ENCODE results near the gene CACNA1C. TPM values are rescaled to one million over a fixed set of nuclear protein-coding genes. Genes with fewer than 3 reads are reported as not detected.

CACNA1C gene
- total RNA-seq, 1 donor from 2014 or later: 7.3 TPM

GRCh38 chr12:2108166-2108565 lies 55.4 kb downstream of the CACNA1C start:
- Histone ChIP-seq H3K4me1 (ENCODE audit: control insufficient read depth in 3 of 3, insufficient read depth in 3 of 3, low read length in 3 of 3) (peaks cover 2 to 8% (median 4%) of the 10 kb centered on the region in 3 donors), H3K36me3 (ENCODE audit: control insufficient read depth in 3 of 3, insufficient read depth in 3 of 3, low read length in 3 of 3) (no peaks in the 10 kb centered on the region), H3K27ac (ENCODE audit: low read depth, low read length) (no peak overlapping the region), H3K27me3 (ENCODE audit: control insufficient read depth in 3 of 3, insufficient read depth in 3 of 3, low read length in 3 of 3) (peaks cover 0 to 3% (median 0%) of the 10 kb centered on the region in 3 donors), H3K9me3 (ENCODE audit: control insufficient read depth in 3 of 3, low read length in 3 of 3) (no peaks in the 10 kb centered on the region), H3K9ac (ENCODE audit: low read depth in 1 of 3, low read length in 3 of 3) (no peak overlapping the region), H3K4me3 (ENCODE audit: low read length in 3 of 3) (no peak overlapping the region)

DNA sequence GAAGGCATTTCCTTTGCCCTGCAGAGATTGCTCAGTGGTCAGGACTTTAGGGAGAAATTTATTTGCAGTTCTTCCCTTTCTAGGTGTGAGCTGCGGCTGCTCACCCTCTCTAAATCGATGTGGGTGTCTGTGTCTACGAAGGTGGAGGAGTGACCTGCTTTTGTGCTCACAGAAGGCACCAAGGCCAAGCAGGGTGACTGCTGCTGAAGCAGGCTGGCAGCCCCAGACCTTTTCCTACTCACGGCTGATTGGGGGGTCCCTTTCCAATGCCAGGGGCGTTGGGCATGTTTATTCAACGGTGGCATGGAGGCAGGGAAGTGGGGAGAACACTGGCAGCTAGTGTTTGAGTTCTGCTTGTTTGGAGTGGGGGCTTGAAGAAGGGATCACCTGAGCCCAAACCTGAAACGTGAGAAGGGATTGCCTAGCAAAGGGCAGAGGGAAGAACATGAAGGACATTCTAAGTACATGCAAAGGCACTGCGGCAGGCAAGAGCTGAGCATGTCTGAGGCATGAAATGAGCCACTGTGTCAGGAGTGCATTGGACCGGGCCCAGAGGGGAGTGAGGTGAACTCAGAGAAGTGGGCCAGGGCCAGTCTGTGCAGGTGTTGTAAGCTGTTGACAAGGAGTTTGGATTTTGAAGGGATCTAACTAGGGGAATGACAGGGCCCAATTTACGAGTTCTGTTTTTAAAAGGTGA lies 56.3 kb downstream of the CACNA1C start:
- no peak overlapping the region for H3K4me3 ChIP-seq (ENCODE audit: low read length in 3 of 3)
- H3K9me3 ChIP-seq (ENCODE audit: control insufficient read depth in 3 of 3, low read length in 3 of 3): no peaks in the 10 kb centered on the region
- peaks cover 5 to 10% (median 8%) of the 10 kb centered on the region in 3 donors for H3K4me1 ChIP-seq (ENCODE audit: control insufficient read depth in 3 of 3, insufficient read depth in 3 of 3, low read length in 3 of 3)
- H3K9ac ChIP-seq (ENCODE audit: low read depth in 1 of 3, low read length in 3 of 3): no peak overlapping the region
- no peak overlapping the region for H3K27ac ChIP-seq (ENCODE audit: low read depth, low read length)
- no peaks in the 10 kb centered on the region for H3K36me3 ChIP-seq (ENCODE audit: control insufficient read depth in 3 of 3, insufficient read depth in 3 of 3, low read length in 3 of 3)
- peaks cover 0 to 3% (median 0%) of the 10 kb centered on the region in 3 donors for H3K27me3 ChIP-seq (ENCODE audit: control insufficient read depth in 3 of 3, insufficient read depth in 3 of 3, low read length in 3 of 3)

- H3K9ac ChIP-seq (ENCODE audit: low read depth in 1 of 3, low read length in 3 of 3): no peak overlapping the region
- no peaks in the 10 kb centered on the region for H3K36me3 ChIP-seq (ENCODE audit: control insufficient read depth in 3 of 3, insufficient read depth in 3 of 3, low read length in 3 of 3)
- H3K27ac ChIP-seq (ENCODE audit: low read depth, low read length): no peak overlapping the region
- peaks cover 5 to 10% (median 8%) of the 10 kb centered on the region in 3 donors for H3K4me1 ChIP-seq (ENCODE audit: control insufficient read depth in 3 of 3, insufficient read depth in 3 of 3, low read length in 3 of 3)
- H3K4me3 ChIP-seq (ENCODE audit: low read length in 3 of 3): no peak overlapping the region
- H3K27me3 ChIP-seq (ENCODE audit: control insufficient read depth in 3 of 3, insufficient read depth in 3 of 3, low read length in 3 of 3): peaks cover 0 to 3% (median 0%) of the 10 kb centered on the region in 3 donors
- H3K9me3 ChIP-seq (ENCODE audit: control insufficient read depth in 3 of 3, low read length in 3 of 3): no peaks in the 10 kb centered on the region
Observed at GRCh38 chr12:2110127-2110526, 57.3 kb downstream of the CACNA1C start.

- peaks cover 0 to 3% (median 0%) of the 10 kb centered on the region in 3 donors for H3K27me3 ChIP-seq (ENCODE audit: control insufficient read depth in 3 of 3, insufficient read depth in 3 of 3, low read length in 3 of 3)
- no peaks in the 10 kb centered on the region for H3K36me3 ChIP-seq (ENCODE audit: control insufficient read depth in 3 of 3, insufficient read depth in 3 of 3, low read length in 3 of 3)
- H3K9me3 ChIP-seq (ENCODE audit: control insufficient read depth in 3 of 3, low read length in 3 of 3): no peaks in the 10 kb centered on the region
- H3K4me3 ChIP-seq (ENCODE audit: low read length in 3 of 3): no peak overlapping the region
- no peak overlapping the region for H3K27ac ChIP-seq (ENCODE audit: low read depth, low read length)
- peaks cover 5 to 10% (median 8%) of the 10 kb centered on the region in 3 donors for H3K4me1 ChIP-seq (ENCODE audit: control insufficient read depth in 3 of 3, insufficient read depth in 3 of 3, low read length in 3 of 3)
- no peak overlapping the region for H3K9ac ChIP-seq (ENCODE audit: low read depth in 1 of 3, low read length in 3 of 3)
Observed at GRCh38 chr12:2110849-2111566, 58.2 kb downstream of the CACNA1C start.

DNA sequence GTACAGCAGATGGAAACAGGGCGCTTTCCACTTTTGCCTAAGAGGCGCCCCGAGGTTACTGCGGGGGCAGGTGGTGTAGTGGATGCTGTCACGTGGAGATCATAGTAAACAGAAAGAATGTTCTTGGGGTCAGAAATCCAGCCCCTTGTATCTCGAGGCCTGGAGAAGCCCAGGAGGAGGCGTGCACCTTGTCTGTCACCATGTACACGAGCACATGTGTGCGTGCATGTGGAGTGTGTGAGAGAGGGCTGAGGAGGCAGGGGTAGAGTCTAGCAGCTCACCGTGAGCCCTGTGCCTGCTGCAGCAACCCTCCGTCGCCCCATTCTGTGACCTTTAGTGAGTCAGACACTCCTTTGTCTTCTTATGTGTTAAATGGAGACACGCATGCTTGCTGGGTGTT lies 59.0 kb downstream of the CACNA1C start:
- Histone ChIP-seq H3K9ac (ENCODE audit: low read depth in 1 of 3, low read length in 3 of 3) (no peak overlapping the region), H3K4me3 (ENCODE audit: low read length in 3 of 3) (no peak overlapping the region), H3K36me3 (ENCODE audit: control insufficient read depth in 3 of 3, insufficient read depth in 3 of 3, low read length in 3 of 3) (no peaks in the 10 kb centered on the region), H3K27ac (ENCODE audit: low read depth, low read length) (no peak overlapping the region), H3K9me3 (ENCODE audit: control insufficient read depth in 3 of 3, low read length in 3 of 3) (no peaks in the 10 kb centered on the region), H3K27me3 (ENCODE audit: control insufficient read depth in 3 of 3, insufficient read depth in 3 of 3, low read length in 3 of 3) (peaks cover 0 to 3% (median 0%) of the 10 kb centered on the region in 3 donors), H3K4me1 (ENCODE audit: control insufficient read depth in 3 of 3, insufficient read depth in 3 of 3, low read length in 3 of 3) (peaks cover 5 to 10% (median 8%) of the 10 kb centered on the region in 3 donors)

GRCh38 chr12:2112401-2112800 lies 59.6 kb downstream of the CACNA1C start:
- no peak overlapping the region for H3K4me3 ChIP-seq (ENCODE audit: low read length in 3 of 3)
- peaks cover 0 to 3% (median 0%) of the 10 kb centered on the region in 3 donors for H3K27me3 ChIP-seq (ENCODE audit: control insufficient read depth in 3 of 3, insufficient read depth in 3 of 3, low read length in 3 of 3)
- H3K9me3 ChIP-seq (ENCODE audit: control insufficient read depth in 3 of 3, low read length in 3 of 3): no peaks in the 10 kb centered on the region
- peaks cover 5 to 10% (median 8%) of the 10 kb centered on the region in 3 donors for H3K4me1 ChIP-seq (ENCODE audit: control insufficient read depth in 3 of 3, insufficient read depth in 3 of 3, low read length in 3 of 3)
- no peaks in the 10 kb centered on the region for H3K36me3 ChIP-seq (ENCODE audit: control insufficient read depth in 3 of 3, insufficient read depth in 3 of 3, low read length in 3 of 3)
- no peak overlapping the region for H3K9ac ChIP-seq (ENCODE audit: low read depth in 1 of 3, low read length in 3 of 3)
- H3K27ac ChIP-seq (ENCODE audit: low read depth, low read length): no peak overlapping the region

DNA sequence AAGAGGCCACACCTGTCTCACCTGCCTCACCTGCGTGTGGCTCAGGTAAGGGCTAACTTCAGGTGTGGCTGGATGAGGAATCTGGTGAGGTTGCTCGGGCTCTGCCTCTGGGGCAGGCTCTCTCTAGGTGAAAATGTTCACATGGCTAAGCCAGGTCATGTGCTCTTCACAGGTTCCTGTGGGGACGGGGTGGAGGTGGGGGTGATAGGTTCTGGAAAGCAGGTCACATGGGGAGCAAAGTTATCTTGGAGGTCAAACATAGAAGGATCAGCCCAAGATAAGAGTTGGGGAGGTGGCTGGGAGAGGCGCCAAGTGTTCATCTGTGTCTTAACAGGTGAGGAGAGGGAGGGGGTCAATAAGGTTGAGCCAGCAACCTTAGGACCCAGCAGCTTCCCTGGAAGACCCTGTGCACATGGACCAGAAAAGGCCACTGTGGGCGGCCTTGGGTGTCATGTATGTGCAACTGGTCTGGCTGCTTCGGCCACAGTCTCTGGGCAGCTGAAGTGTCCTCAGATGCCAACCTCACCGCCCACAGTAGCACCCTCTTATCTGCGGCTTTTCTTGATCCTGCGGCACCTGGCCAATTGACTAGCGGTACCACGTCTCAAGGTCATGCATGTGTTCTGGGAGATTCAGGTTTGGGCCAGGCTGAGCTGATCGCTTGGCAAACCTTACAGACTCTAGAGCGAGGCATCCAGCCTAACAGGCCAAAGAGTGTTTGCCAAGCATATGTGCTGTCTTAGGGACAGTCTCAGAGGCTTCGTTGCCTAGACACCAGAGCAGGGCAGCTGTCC lies 60.5 kb downstream of the CACNA1C start:
- H3K27me3 ChIP-seq (ENCODE audit: control insufficient read depth in 3 of 3, insufficient read depth in 3 of 3, low read length in 3 of 3): peaks cover 0 to 8% (median 3%) of the 10 kb centered on the region in 3 donors
- H3K4me1 ChIP-seq (ENCODE audit: control insufficient read depth in 3 of 3, insufficient read depth in 3 of 3, low read length in 3 of 3): peaks cover 5 to 10% (median 8%) of the 10 kb centered on the region in 3 donors
- no peaks in the 10 kb centered on the region for H3K36me3 ChIP-seq (ENCODE audit: control insufficient read depth in 3 of 3, insufficient read depth in 3 of 3, low read length in 3 of 3)
- no peak overlapping the region for H3K27ac ChIP-seq (ENCODE audit: low read depth, low read length)
- H3K9ac ChIP-seq (ENCODE audit: low read depth in 1 of 3, low read length in 3 of 3): peak overlapping the region in 1 of 3 donors; percentile 16
- H3K4me3 ChIP-seq (ENCODE audit: low read length in 3 of 3): no peak overlapping the region
- H3K9me3 ChIP-seq (ENCODE audit: control insufficient read depth in 3 of 3, low read length in 3 of 3): no peaks in the 10 kb centered on the region

GRCh38 chr12:2114071-2114470 lies 61.3 kb downstream of the CACNA1C start:
- Histone ChIP-seq H3K4me3 (ENCODE audit: low read length in 3 of 3) (no peak overlapping the region), H3K27ac (ENCODE audit: low read depth, low read length) (no peak overlapping the region)

DNA sequence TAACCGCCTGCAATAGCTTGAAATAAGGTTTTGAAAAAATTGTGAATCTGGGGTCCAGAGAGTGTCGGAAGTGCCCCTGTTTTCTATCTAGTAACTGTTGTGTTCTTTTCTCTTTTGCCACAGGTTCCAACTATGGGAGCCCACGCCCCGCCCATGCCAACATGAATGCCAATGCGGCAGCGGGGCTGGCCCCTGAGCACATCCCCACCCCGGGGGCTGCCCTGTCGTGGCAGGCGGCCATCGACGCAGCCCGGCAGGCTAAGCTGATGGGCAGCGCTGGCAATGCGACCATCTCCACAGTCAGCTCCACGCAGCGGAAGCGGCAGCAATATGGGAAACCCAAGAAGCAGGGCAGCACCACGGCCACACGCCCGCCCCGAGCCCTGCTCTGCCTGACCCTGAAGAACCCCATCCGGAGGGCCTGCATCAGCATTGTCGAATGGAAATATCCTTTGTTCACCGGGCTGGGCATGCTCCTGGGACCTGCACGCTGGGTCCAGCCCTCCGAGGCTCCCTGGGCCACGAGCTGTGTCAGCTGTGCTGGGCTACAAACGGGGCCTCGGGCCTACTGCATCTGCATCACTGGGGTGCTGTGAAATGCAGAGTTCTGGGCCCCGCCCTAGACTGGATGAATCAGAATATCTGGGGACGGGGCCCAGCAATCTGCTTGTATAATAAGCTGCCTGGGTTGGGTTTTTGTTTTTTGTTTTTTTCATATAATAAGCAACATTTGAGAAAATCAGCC lies 62.5 kb downstream of the CACNA1C start:
- Histone ChIP-seq H3K9me3 (ENCODE audit: control insufficient read depth in 3 of 3, low read length in 3 of 3) (no peaks in the 10 kb centered on the region), H3K4me1 (ENCODE audit: control insufficient read depth in 3 of 3, insufficient read depth in 3 of 3, low read length in 3 of 3) (peaks cover 9 to 10% (median 10%) of the 10 kb centered on the region in 3 donors), H3K4me3 (ENCODE audit: low read length in 3 of 3) (no peak overlapping the region), H3K27ac (ENCODE audit: low read depth, low read length) (no peak overlapping the region), H3K9ac (ENCODE audit: low read depth in 1 of 3, low read length in 3 of 3) (no peak overlapping the region), H3K36me3 (ENCODE audit: control insufficient read depth in 3 of 3, insufficient read depth in 3 of 3, low read length in 3 of 3) (no peaks in the 10 kb centered on the region), H3K27me3 (ENCODE audit: control insufficient read depth in 3 of 3, insufficient read depth in 3 of 3, low read length in 3 of 3) (peaks cover 0 to 11% (median 3%) of the 10 kb centered on the region in 3 donors)

More at GRCh38 chr12:2114071-2114470, 61.3 kb downstream of the CACNA1C start:
- Histone ChIP-seq H3K27me3 (ENCODE audit: control insufficient read depth in 3 of 3, insufficient read depth in 3 of 3, low read length in 3 of 3) (peaks cover 0 to 11% (median 3%) of the 10 kb centered on the region in 3 donors), H3K9me3 (ENCODE audit: control insufficient read depth in 3 of 3, low read length in 3 of 3) (no peaks in the 10 kb centered on the region), H3K4me1 (ENCODE audit: control insufficient read depth in 3 of 3, insufficient read depth in 3 of 3, low read length in 3 of 3) (peaks cover 5 to 10% (median 8%) of the 10 kb centered on the region in 3 donors), H3K36me3 (ENCODE audit: control insufficient read depth in 3 of 3, insufficient read depth in 3 of 3, low read length in 3 of 3) (no peaks in the 10 kb centered on the region), H3K9ac (ENCODE audit: low read depth in 1 of 3, low read length in 3 of 3) (no peak overlapping the region)

Measured in skeletal muscle tissue (tissue), 4 donors.